Measurements from ENCODE around the gene NPS.

Gene NPS, protein sequence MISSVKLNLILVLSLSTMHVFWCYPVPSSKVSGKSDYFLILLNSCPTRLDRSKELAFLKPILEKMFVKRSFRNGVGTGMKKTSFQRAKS

DNA sequence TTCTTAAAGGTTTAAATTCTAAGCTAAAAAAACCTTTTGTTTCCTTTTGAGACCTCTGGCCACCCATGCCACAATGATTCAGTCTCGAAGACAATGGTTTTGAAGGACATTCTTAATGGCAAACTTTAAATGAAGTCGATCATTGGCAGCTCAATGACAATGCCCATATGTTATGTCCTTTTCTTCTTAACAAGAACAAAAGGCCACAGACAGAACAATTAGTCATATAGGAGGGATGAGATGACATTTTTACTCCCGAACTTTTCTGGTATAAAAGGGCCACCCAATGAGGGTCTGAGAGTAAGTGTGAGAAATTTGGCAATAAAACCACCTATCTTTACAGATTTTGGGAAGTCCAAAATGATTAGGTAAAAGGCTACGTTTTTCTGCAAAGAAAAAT, at the start of gene NPS:
TSS of gene NPS (plus strand) at position 301 of the 400 bp plus-strand sequence. CDS start at position 361, 60 bp downstream.
- no peak for DNase-seq

DNA sequence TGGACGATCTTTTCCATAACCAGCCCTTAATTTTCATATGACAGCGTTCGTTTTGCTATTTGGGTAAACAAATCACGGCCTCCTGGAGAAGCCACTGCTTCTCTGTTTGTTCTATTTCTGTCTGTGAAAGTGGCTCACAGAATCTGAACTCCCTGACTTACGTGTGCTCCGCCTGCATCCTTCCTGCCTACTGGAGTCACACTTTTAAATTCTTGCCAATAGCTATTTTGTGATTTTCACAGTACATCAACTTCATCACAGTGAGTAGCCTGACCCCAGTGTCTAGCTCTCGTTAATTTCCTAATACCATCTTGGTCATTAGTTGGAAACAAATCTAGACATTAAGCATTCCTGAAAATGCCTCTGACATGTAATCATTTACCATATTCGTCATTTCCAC, 49.0 kb upstream of the NPS start:
- no peak for DNase-seq

DNA sequence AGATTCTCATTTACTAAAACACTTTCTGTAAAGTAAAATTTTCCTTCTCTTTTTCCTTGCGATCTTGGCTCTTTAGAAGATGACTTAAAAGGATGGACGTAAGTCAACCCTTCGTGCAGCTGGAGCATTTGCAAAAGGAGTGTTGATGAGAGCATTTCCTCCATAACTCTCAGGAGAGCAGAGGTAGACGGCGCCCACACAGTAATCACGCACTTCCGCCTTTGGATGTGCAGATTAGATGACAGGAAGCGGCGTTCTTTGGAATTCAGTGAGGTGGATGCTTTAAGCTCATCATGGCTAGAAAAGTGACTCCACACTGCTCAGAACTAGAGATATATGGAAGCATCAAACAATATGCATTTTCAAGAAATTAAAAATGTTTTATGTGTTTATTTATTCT, 43.0 kb upstream of the NPS start:
- no peak for DNase-seq

DNA sequence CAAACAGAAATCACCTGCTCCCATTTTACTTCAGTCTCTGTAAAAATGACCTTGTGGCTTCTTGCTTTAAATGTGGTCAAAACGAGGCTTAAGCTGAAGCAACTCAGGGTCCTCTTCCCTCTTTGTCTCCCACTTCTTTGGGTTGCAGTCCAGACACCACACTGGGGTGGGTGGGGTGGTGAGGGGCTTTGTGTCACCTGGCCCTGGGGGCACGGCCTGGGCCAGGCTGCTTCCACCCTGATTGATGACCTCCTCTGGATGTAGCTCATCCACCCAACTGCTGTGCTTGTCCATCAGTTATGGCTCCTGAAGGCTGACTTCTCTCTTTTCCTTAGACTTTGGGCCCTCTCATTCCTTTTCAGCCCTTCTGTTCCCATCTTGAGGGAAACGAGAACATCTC, 26.8 kb upstream of the NPS start:
- no peak for DNase-seq

DNA sequence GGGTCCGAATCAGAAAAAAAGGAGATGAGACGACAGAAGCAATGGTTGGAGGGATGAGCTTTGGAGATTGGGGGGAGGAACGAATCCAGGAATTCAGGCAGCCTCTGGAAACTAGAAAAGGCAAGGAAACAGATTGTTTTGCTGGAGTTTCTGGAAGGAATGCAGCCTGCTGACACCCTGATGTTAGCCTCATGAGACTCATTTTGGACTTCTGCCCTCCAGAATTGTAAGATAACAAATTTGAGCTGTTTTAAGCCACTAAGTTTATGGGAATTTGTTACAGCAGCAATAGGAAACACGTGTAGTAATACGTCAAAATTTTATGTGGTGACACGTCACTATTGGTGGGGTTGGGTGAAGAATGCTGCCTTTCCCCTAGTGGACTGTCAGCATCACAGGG, 25.6 kb upstream of the NPS start:
- DNase-seq: no peak

DNA sequence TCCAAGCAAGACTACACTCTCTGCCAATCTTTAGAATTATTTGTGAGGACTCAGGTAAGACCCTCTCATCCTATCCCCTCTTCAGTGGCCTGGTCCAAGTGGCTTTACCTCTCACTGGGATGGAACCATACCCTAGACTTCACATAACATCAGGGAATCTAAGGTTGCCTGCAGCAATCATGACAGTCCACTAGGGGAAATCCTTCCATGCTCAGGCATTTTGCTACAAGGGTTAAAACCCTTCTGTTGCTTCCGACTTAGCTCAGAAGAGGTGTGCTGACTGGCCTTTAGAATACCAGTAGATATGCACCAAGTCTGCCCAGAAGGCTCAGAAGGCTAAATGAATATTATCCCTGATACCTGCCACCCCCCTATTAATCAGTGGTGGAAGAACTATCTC, 24.9 kb upstream of the NPS start:
- no peak for DNase-seq

DNA sequence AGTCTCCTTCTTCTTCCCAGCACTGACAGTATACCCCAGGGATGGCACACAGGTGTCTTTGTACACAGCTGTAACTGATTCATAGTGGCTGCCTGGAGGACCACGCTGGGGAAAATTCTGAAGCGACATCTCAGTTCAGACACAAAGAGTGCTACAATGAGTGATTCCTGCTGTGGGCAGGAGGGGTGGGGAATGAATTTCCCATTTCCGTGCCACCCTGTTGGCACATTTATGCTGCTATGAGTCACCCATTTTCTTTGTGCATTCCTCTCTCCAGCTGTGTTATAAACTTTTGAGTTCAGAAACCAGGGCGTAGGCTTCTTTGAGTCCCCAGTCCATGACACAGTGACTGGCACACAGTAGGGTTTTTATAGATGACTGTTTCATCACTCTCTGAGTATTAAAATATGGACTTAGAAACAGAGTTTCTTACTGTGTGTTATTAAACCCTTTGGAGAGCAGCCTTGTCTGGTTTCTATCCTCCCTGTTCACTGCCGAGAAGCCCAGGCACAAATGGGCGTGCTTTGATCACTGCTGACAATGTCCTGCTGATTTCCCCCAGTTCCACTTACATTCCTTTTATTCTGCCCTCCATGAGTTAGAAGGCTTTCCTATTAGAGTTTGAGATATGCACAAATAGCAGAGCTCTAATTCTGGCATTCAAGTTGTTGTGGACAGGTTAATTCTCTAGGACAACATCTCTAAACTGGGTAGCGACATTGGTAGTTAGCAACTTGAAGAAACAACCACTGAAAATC, 24.0 kb upstream of the NPS start:
- no peak for DNase-seq

DNA sequence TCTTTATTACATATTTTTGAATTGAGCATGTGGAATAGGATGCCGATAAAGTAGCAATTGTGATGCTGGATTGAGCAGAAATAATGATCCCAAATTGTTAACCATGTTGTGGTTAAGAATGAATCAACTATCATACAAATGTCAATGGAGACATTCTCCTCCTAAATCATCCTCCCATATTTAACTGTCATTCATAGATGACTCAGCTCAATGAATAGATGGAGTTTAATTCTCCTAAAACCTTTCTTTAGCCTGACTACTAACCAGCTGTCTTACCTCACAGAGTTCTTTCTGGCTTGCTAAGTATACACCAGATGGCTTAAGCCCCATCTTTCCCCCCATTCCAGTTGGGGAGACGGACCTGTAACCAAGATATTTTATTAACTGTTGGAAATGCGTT, 23.4 kb upstream of the NPS start:
- no peak for DNase-seq

DNA sequence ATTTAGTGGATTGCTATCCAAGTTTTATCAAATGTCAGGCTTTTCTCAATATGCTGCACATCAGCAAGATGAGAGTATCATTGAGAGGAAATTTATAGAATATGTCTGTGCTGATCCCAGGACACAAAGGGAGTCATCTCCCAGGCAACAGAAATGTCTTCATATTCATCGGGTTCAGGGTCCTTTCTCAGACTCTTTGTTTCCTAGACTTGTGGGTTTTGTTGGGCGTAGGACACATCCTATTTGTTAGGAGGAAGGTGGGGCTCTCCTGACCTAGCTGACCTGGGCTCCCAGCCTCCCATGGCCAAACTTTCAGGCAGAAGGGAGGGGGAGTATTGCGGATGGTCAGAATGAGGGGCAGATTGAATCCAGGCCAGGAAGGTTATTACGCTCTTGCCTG, 22.9 kb upstream of the NPS start:
- no peak for DNase-seq

DNA sequence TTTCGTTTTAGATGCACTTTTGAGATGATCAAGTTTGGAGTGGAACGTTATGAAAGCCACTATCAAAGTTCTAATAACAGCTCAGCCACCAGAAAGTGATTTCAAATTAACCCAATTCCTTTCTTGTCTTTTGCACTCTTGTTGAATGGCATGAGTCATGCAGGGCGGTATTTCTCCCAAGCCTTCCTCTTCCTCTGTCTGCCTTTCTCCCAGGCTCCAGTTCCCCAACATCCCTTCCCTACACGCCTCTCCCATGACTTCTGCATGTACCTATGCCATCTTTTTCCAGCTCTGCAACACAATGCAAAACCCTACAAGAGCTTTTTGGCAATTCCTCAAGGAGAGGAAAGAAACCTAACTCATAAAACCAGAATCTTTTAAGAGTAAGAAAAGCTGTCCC, 21.8 kb upstream of the NPS start:
- no peak for DNase-seq

DNA sequence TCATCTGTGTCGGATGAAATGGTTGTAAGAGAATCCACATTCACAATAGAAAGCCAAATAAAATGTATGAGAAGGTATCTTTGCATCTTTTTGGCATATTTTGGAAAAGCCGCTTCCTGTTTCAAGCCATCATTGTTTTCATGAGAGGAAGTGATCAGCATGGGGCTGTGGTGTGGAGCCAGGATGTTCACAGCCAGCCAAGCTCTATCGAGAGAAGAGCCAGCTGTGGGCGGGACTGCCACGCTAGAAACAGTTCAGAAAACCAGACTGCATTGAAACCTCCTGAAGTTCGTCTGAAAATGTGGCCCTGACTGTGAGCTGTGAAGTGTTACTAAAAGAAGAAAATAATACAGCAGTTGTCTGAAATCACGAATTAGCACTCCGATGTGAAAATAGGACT, 21.2 kb upstream of the NPS start:
- DNase-seq: no peak

DNA sequence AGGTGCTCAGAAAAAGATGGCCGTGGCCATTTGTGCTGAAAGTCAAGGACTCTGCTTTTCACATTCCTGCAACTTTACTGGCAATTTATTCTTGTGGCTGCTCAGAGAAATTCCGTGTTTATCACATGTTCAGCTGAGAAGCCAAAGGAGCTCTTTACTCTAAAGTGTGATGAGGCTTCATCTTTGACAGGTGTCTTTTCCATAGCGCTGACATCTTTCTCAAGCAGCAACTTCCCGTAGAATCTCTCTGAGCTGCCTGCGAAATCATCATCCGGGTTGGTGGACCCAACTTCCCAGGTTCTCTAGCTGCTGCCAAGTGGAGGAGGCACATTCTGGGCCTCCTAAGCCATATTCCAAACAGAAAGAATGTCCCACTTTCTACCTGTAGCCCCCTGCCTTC, 16.9 kb upstream of the NPS start:
- DNase-seq: no peak

DNA sequence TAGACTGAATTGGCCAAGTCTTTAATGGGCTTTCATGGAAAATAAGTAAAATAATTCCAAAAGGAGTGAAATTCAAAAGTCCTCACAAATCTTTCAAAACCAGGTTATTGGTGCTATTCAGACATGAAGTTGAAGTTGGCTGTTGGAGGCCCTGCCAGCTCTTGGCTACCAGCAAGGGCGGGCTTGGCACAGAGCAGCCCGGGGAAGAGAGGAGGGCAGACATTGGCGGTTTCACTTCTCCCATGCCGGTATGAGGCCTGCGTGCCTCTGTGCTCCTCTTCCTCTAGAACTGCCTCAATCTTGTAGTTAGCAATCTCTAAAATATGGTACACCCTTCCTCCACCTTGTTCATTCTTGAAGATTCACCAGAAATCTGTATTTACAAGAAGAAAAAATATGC, 16.4 kb upstream of the NPS start:
- DNase-seq: no peak

DNA sequence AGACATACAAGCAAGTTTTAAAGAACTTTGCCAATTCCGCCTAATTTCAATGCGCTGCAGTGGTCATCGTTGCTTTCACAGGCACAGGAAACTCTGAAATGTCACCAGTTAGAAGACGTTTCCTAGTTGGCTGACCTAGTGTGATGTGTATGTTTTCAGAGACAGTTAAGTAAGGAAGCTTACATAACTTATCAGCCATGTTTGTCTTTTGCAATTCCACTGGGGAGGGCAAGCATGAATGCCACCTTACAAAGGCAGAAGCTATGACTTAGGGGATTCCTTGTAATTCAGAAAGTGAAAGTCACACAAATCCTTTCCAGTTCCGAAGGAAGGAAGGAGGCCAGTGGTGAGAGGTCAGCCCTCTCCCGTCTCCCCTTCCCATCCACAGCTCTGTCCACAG, 15.0 kb upstream of the NPS start:
- DNase-seq: no peak

DNA sequence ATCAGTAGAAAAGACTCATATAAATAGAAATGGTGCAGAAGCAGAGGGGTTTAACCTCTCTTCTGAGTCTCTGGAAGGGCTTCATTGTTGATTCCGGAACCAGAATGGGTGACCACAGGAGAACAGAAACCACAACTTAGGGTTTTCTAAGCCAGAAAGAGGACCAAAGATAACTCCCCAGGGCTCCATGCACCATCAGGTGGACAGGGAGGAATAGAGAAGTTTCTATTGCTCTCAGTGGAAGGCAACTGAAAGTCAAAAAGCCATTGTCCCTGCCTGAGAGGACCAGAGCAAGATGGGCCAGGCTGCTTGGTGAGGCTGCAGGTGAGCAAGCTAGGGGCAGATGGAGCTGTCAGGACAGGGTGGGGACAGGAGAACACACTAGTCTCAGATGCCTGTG, 14.6 kb upstream of the NPS start:
- no peak for DNase-seq

DNA sequence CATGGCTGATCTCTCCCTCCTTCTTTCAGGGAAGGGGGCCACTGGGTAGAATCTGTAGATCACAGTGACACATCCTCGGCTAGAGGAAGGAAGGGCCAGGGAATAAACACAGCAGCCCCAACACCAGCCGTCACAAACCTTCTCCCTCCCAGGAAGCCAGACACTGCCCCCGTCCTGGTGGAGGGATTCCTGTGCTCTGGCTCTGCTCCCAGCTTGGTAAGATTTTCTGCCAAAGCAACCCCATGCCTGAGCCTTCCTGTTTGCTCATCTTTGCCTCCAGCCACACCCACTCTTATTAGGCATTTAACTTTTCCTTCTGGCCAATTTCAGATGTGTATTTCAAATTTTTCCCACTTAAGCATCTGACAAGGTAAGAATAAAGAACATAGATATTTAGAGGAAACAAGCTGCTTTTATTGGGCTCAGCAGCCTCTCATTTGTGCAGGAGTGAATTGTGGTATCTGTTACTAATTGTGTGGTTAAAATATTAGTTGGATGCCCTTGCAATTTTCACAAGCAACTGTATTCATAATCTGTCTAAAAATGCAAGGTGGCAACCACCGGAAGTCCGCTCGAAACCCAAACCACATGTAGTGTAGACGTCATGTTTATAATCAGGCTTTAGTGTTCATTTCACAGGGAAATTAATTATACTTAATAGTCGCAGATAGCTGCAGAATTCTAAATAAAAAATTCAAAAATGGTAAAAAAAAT, 13.2 kb upstream of the NPS start:
- no peak for DNase-seq

DNA sequence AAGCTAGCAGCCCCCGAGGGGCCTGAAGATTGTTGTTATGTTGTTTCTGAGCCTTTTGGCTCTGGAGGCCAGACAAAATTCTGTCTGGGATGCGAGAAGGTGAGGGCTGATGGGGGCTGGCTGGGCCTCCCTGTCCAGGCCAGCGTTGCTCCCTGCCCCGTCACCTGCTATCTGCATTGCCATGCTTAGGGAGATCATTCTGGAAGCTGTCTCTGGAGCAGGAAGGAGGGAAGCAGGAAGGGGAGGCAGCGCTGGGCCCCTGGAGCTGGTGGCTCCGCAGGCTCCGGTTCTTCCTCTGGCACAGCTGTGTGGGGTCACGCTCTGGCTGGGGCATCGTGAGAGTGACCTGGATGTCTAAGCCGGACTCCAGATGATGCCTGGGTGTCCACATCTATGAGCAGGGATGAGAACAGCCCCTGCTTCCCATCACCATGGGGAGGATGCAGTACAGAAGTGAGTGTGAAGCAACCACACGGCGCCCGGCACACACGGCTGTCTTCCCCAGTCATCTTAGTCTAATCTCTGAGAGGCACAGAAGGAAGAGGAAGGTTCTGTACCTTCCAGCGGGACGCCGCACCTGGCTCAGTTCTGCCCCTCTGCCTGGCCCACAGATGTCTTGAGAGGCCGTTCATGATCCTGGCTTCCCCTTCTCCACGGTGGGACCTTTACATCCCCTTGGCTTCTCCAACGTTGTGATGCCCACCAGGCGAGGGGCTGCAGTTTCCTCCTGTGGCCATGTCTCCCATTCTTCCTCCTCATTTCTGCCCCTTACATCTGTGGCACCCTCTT, 11.9 kb upstream of the NPS start:
- no peak for DNase-seq

DNA sequence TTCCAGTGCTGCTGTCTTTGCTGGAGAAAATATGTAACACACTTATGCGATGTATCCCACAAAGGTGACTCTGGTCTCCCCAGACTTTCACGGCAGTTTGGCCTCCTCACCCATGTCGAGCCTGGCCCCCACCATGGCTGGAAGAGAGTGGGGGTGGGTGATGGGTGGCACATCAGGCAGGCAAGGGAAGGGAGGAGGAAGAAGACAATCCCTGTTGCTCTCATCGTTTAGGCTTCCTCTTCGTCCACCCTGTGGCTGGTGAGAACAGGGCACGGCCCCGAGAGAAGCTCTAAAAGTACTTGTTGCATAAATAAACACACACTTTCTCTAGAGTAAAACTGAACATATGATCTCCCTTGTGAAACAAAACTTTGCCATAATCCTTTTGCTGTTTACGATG, 11.2 kb upstream of the NPS start:
- no peak for DNase-seq

DNA sequence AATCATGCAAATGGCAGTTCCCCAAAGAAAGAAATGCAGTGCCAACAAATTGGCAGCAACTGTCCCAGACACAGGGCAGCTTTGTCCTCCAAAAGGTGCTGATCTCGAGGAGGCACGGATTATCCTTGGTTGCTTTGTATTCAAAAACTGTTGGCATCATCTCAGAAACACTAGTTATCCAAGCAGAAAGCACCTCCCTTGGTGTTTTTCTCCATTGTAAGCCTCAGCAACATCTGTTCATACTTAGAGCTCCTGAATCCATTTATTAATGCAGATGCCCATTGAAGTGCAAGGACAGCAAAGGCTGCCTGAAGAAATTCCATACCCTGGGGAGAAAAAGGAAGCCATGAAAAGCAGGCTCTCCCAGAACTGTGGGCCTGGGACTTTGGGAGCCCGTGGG, 1.1 kb upstream of the NPS start:
- no peak for DNase-seq

DNA sequence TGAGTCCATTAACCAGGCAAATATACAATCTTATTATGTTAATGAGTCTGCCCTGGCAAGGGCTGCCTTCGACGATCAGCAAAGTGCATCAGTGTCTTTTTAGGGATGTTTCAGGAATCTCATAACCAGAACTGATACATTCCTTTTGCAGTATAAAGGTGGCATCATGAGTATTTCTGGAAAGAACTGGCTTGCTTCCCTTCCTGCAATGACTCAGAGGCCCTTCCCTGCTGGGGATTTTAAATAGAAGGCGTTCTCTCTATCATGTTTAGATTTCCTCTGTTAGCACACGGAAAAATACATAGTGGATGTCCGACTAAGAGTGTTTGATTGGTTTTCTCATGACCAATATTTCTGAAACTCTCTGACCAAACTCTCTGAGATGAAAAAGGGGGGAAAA, 1.8 kb downstream of the NPS start:
- DNase-seq: no peak

DNA sequence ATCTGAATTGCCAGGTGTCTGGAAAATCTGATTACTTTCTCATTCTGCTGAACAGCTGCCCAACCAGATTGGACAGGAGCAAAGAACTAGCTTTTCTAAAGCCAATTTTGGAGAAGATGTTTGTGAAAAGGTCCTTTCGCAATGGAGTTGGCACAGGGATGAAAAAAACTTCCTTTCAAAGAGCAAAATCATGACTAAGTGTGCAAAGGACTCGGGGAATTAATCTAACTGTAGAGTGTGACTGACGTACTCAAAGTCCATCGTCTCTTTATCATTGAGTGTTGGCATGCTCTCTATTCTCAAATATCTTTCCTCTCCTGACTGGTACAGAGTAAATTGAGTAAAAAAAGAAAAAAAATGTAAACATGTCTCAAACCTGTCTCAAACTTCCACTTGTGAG, 3.3 kb downstream of the NPS start:
- DNase-seq: no peak

DNA sequence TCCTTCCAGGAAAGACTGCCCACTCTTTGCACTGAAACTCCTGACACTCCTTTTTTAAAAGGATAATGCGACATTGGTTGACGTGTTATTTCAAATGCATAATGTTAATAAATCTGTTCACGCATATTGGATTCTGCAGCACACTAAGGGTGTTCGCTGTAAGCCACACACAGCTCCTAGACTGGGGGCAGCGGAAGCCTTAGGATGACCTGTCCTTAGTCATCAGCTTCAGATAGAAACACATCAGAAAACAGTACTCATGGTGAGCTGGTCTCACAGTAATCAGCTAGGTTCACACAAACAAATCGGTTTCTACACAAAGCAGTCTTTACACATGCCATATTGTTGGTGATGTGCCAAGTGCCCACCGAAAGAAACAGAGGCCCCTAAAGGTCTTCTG, 4.3 kb downstream of the NPS start:
- DNase-seq: no peak

DNA sequence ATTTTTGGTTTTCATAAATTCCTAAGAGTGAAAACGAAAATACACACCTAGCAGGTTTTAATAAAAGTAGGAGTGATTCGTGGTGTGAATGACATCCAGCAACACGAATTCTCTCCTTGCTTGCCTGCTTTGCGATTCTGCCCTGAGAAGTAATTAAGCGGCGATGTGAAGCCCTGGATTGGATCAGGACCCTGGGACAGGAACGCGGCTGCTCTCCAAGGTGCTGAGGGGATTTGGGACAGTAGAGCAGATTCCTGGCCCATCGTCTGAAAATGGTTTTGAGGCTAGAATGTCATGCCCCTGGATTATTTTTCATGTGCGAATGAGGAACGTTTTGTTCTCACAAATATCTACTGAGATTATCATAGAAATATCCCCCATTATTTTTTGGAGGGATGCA, 7.8 kb downstream of the NPS start:
- DNase-seq: no peak

DNA sequence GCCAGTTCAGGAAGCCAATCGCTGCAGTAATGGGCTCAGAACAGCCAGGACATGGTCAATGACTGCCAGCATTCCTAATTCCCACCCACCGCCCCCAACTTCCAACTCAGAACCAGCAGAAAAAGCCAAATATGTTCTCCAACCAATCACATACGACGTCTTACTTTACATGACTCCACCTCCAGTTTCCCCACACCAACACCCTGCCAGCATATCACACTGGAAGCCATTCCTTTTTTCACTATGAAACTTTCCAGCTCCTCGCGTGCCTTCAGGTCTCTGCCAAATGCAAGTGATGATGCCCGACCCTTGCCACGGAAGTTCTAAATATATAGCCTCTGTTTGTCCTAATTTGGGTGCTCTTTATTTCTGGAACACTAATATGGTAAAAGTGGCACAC, 12.5 kb downstream of the NPS start:
- no peak for DNase-seq
